Measurements from ENCODE around the gene TP53. TPM values are rescaled to one million over a fixed set of nuclear protein-coding genes. Genes with fewer than 3 reads are reported as not detected.

TP53 gene
- total and polyA plus RNA-seq, 2 of the 4 experiments (the other 2 are of a cell fraction): 31.2 to 48.5 TPM

DNA sequence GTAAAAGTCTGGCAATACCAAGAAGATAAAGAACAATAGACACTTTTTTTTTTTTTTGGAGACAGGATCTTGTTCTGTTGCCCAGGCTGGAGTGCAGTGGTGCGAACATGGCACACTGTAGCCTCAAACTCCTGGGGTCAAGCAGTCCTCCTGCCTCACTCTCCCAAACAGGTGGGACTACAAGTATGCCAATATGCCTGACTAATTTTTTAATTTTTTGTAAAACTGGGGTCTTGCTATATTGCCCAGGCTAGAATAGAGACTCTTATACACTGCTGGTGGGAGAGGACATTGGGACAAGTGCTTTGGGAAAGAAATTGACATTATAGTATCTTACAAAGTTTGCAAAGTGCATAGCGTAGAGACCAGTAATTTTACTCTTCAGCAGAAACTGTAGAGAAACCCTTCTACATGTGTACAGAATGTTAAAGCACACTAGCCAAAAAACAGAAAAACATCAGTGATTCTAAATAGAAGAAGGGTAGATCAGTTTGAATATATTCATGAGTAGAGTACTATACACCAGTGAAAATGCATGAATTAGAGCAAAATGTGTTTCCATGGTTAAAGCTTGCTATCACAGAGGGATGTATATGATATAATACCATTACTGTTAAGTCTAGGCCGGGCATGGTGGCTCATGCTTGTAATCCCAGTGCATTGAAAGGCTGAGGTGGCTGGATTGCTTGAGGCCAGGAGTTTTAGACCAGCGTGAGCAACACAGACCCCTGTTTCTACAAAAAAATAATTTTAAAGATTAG, 10.7 kb upstream of the TP53 start:
- ChIA-PET CTCF (no interaction called here), POLR2A (ENCODE audit: unreplicated experiment) (no interaction called here)
- whole genome bisulfite sequencing, 2 experiments (ENCODE audit: extremely low coverage in 2 of 2, insufficient read length in 1 of 2): no CpG with 5 or more reads among the region's 4 CpGs
- no peak overlapping the region for H4K8ac ChIP-seq (ENCODE audit: low read depth in 2 of 2, low read length in 2 of 2)
- H3K27me3 ChIP-seq (ENCODE audit: control insufficient read depth, insufficient read depth, low read length): no peaks in the 10 kb centered on the region
- no peak overlapping the region for H2AK9ac ChIP-seq (replicated peaks; ENCODE audit: low read depth, low read length, poor library complexity)
- H3K56ac ChIP-seq (ENCODE audit: extremely low read depth, insufficient read depth, low read length): no peak overlapping the region
- TF ChIP-seq FOS (IDR thresholded peaks at IDR 0.05; ENCODE audit: low read depth, low read length): no peak
- H2BK5ac ChIP-seq (ENCODE audit: low read depth, low read length, poor library complexity, severe bottlenecking): no peak overlapping the region
- ATAC-seq (ENCODE audit: low read depth) (no peak), DNase-seq (no peak)
- H3K9ac ChIP-seq (ENCODE audit: low read depth, low read length): no peak overlapping the region
- H2BK15ac ChIP-seq (ENCODE audit: low read depth, low read length): no peak overlapping the region
- no peak overlapping the region for H3K18ac ChIP-seq (ENCODE audit: low read depth, low read length)
- no peak overlapping the region for H4K5ac ChIP-seq (ENCODE audit: low read depth, low read length)
- intact Hi-C loops (cut with micrococcal nuclease) (no loop called here), dilution Hi-C loops (cut with HindIII; ENCODE audit: low sequenced_read_pairs, unreplicated experiment) (no loop called here), in situ Hi-C loops (cut with MboI; ENCODE audit: low sequenced_read_pairs) (no loop called here)
- H3K9me3 ChIP-seq (ENCODE audit: control insufficient read depth, insufficient read depth, low read length): no peaks in the 10 kb centered on the region
- H2BK20ac ChIP-seq (ENCODE audit: low read depth, low read length): no peak overlapping the region
- H3K79me1 ChIP-seq (ENCODE audit: low read depth in 1 of 2, low read length in 2 of 2): no peaks in the 10 kb centered on the region; a peak in 1 of 4 replicates
- no peak overlapping the region for H3K14ac ChIP-seq (replicated peaks; ENCODE audit: low read depth, low read length)
- no peaks in the 10 kb centered on the region for H3K4me1 ChIP-seq (ENCODE audit: control insufficient read depth, insufficient read depth, low read length)
- no peak overlapping the region for H2AFZ ChIP-seq (replicated peaks; ENCODE audit: low read length, poor library complexity)
- no peak overlapping the region for H4K91ac ChIP-seq (ENCODE audit: insufficient read depth, low read depth, low read length)
- H3K4ac ChIP-seq (ENCODE audit: low read depth, low read length): no peak overlapping the region
- BruUV-seq (replicated peaks): no TSS peak
- H3K4me2 ChIP-seq (ENCODE audit: low read depth, low read length): no peak overlapping the region
- no peaks in the 10 kb centered on the region for H3K9me1 ChIP-seq (ENCODE audit: insufficient read depth, low read length)
- no peak overlapping the region for H2BK120ac ChIP-seq (ENCODE audit: low read depth, low read length)
- no peak overlapping the region for H2AK5ac ChIP-seq (ENCODE audit: low read depth, low read length)
- H3K27ac ChIP-seq (ENCODE audit: insufficient read depth, low read length): no peak overlapping the region
- peaks cover 13% of the 10 kb centered on the region for H3K36me3 ChIP-seq (ENCODE audit: control insufficient read depth, insufficient read depth, low read length)
- H3K23ac ChIP-seq (ENCODE audit: low read depth, low read length): no peak overlapping the region
- no peak overlapping the region for H3K4me3 ChIP-seq (ENCODE audit: insufficient read depth, low read depth, low read length)
- no peaks in the 10 kb centered on the region for H4K20me1 ChIP-seq (ENCODE audit: insufficient read depth, low read length)
